Measurements from ENCODE around the gene EXOC6B.

The EXOC6B gene

DNA sequence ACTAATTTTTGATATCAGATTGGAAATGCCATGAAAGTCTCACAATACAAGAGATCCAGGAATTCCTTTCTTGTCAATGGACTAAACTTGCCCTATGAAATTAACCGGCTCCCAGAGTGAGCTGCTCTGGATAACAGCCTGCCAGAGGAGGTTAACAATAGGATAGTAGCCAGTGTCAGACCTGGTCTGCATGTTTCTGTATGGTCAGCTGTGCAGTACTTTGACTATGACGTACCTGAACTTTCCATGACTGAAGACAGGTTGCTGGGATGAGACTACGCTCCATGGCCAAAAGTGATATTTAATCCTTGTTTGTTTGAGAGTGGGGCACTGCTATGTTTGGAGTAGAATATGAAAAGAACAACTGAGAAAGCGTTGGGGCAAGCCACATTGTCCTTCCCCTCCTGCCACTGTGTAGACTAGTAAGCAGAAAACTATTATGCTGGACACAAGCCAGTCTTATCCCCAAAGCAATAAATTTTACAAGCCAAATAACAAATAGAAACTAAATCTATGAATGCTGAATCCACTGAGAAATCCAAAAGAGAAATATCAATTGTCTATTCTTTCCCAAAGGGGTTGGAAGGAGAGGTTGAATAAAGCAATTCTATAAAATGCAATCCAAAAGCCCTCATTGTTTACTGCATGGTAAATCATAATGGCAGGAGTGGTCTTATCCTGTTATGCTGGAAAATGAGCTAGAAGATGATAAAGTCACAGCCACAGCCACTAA, 562.6 kb downstream of the EXOC6B start:
- DNase-seq: no peak

- DNase-seq: no peak
Measured at GRCh38 chr2:72261076-72261475, 564.8 kb downstream of the EXOC6B start.

DNA sequence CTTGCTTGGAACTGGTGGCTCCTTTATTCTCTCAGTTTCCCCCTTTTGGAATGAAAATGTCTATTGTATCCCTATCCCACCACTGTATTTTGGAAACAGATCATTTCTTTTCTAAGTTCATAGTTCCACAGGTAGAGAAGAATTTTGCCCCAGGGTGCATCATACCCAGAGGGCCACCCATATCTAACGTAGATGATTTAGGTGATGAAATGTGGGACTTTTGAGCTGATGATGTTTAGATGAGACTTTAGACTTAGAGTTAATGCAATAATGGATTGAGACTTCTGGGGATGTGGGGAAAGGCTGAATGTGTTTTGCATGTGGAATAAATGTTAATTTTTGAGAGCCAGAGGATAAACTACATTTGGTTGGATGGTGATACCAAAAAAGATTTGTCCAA, 570.3 kb downstream of the EXOC6B start:
- DNase-seq: no peak

GRCh38 chr2:72254831-72255451, 570.9 kb downstream of the EXOC6B start:
- no peak for DNase-seq

DNA sequence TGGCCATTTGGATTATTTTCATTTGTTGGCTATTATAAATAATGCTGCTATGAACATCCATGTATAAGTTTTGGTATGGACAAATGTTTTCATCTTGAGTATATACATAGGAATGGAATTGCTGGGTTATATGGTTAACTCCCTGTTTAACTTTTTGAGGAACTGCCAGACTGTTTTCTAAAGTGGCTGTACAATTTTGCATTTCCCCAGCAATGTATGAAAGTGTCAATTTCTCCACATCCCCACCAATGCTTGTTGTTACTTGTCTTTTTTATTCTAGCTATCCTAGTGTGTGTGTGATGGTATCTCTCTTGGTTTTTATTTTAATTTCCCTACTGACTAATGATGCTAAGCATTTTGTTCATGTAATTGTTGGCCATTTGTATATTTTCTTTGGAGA, 587.5 kb downstream of the EXOC6B start:
- no peak for DNase-seq

- no peak for DNase-seq
Measured at GRCh38 chr2:72237549-72237948, 588.3 kb downstream of the EXOC6B start.

DNA sequence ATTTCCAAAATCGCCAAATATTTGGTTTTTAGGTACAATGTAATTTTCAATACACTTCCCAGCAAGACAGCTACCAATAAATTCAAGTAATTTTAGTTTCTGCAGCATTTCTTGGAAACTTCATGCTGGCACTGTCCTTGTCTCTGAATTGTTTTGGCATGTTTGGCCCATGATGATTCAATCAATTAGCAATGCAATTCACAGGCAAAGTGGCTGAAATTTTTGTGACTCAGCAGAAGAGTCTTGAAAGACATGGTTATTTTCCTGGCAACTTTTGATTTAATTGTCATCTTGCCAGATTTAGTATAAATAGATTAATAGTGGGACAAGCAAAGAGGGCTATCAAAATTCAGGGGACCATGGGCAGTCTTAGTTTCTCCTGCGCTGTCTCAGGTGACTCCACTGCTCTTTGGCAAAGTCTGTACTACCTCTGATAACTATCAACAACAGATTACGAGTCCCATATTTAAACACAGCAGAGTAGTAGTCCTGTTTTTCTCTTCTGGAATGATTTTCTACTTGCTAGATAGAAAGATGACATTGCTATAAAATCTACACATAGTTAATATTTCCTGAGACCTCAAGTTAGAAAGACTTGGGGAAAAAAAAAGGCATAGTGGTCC, 589.3 kb downstream of the EXOC6B start:
- DNase-seq: peak; percentile 19

DNA sequence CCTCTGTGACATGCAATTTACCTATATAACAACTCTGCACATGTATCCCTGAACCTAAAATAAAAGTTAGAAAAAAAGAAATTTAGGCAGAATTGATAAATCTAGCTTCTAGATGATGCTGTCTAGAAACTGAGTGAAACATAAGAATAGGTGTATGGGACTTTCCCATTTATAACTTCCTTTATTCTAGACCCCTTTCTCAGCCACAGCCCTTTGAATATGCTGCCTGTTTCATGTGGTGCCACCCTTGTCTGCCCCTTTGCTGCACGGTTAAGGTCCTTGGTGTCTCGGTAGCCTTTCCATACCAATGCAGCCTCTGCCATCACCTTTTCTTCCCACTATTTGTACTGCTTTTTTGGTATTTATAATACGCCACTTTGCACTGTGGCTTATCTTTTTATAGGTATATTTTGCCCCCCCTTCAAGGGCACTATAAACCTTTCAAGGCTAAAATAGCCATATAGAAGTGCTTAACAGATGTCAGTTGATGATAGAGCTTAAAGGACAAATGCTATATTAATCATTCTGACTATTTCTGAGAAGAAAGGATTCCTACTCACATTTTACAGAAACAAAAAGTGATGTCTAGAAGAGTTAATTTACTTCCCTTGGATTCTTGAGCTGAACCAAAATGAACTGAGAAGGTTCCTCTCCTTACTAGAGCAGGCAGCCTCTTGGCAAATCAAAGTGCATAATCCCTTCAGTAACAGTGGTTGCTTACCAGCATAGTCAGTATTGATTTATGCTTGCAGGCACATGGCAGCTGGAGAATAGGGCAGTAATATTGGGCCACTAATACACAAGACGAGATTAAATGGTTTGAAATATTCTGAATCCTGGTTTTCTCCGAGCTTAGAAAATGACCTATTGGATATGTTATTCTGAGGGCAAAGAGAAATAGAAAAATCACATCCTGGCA, 590.1 kb downstream of the EXOC6B start:
- DNase-seq: no peak

DNA sequence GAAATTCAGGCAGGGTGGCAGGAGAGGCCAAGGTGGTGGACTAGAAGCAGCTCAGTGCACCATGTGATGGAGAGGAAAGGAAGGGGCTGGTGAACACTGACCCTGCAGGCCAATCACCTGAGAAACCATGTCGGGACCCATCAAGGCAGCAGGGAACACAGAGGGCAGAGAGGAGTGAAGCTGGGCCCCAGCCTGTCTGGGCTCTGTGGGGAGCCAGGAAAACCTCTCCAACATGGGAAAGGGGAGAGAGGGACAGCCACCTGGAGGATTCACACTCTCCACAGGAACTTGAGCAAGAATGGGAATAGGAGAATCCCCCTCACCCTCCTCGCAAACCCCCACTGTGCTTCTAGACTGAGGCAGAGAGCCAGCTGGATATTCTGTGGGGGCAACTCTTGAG, 592.6 kb downstream of the EXOC6B start:
- DNase-seq: no peak

GRCh38 chr2:72222829-72223564, 602.8 kb downstream of the EXOC6B start:
- no peak for DNase-seq

- DNase-seq: no peak
Measured at GRCh38 chr2:72220170-72220569, 605.7 kb downstream of the EXOC6B start.

DNA sequence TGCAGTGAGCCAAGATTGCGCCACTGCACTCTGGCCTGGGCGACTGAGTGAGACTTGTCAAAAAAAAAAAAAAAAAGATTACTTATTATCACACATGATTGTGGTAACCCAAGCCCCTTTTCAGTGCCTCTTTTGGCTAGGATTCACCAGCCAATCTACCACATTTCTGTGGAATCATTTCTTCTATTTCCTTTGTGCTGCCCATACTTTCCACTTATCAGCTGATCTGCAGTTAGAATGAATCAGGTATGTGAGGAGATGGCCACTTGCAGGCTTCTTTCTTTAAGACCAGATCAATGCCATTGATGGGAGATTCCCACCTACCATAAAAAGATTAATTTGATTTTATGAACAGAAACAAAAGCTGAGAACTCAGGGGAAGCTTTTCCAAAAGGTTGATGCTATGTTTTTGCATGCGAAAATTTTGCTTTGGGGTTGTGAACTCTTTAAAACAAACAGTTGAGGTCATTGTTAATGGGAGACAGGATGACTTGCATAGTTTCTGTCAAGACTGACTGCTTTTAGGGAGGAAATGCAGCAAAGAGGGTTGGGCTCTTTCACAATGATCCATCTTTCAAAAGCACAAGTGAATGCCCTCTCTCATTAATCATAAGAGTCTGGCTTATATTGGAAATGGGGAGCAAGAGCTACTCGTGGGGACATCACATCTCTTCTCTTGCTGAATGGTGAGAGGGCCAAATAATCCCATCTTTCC, 611.2 kb downstream of the EXOC6B start:
- DNase-seq: no peak

GRCh38 chr2:72212486-72212855, 613.4 kb downstream of the EXOC6B start:
- DNase-seq: no peak

DNA sequence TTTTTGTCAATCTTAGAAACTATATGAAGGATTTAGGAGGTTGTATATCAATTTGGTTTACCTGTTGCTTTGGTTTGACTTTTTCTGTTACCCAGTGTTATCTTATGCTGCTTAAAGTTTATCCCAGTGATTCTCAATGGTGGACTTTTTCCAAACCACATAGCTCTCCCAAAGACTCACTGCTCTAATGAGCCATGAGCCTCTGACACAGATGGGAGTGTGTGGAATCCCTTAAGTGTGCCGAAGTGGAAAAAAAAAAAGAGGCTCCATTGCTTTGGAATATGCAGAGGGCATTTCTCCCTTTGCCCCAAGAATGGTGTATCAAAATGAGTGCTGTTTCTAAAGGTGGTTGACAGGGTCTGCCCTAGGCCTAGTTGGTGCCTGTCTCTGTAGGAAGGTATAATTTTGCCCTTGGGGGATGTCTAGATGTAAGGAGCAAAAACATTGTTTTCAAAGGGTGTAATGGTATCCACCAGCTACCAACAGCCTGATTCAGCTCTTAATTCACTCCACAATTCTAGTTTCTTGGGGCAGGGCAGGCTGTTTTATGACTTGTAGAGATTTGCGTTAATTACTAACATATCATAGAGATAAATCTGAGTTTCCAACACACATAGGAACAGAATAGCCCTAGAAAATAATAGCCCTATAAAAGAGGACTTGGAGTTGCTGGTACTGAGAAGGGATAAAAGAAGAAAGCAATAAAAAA, 613.9 kb downstream of the EXOC6B start:
- DNase-seq: no peak

DNA sequence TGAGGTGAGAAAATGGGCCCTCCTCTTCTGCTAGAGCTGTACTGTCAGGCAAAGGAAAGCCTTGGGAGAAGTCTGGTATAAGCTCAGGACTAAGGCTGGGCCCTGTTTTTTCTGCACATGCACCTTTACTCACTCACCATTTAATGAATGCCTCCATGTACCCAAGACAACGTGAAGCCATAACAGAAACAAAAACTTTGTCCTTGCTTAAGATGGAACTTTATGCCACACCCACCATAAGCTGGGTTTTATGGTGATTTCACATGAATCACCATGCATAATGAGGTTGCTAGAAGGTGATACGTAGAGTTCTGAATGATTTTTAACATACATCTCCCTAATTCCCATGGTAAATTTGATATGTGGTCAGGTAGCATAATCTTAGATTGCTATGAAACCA, 614.5 kb downstream of the EXOC6B start:
- no peak for DNase-seq

DNA sequence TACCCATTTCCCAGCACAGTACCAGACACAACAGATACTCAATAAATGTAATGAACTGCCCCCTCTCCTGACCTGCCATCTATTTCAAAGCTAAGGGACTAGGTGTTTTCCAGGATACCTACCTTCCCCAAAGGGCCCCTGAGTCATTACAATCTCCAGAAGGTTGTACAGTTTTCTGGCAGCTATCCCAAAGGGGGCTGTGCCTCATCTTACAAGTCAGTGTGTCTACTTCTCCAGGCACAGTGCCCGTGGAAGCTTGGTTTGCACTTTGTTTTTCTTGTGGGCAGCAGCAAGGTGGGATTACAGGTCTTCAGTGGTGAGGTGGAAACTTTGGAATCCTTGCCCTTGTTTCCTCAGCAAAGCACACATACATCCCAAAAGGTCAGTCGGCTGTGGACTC, 615.4 kb downstream of the EXOC6B start:
- no peak for DNase-seq

- no peak for DNase-seq
Measured at GRCh38 chr2:72208225-72208624, 617.6 kb downstream of the EXOC6B start.

DNA sequence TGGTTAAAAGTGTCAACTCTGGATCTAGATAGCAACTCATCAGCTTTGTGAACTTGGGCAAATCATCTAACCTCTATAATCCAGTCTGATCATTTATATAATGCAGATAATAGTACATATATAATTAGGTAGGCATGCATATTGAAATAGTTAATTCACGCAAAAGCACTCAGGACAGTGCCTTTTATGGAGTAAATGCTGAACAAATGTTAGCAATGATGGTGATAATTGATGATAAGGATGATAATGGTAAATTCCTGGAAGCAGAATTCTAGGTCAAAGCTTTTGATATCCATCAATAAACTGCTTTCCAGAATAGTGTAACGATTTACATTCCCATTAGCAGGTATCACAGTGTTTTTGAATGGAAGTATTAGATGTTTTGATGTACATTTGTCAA, 618.5 kb downstream of the EXOC6B start:
- no peak for DNase-seq

- DNase-seq: no peak
Measured at GRCh38 chr2:72205504-72205881, 620.3 kb downstream of the EXOC6B start.

- no peak for DNase-seq
Measured at GRCh38 chr2:72204786-72205503, 620.9 kb downstream of the EXOC6B start.
